Stimulated activated CD4-positive, alpha-beta T cell treated with anti-CD3 and anti-CD28 coated beads, TNF-alpha, amount 100 ng/mL, for 24 hours (primary cell): ENCODE measurements around the gene KRTAP10-5.
"Not testable (repeated sequence)": the region's sequence is repeated elsewhere in the genome, so short reads cannot be mapped to it uniquely, and the experiment has no call there.

Experiments used
- DNase-seq, 3 experiments: peaks; one replicate each; pipeline ENCODE4 v3.0.0-alpha.2; 2020; ENCODE audit warnings: low read depth in 3 of 3

KRTAP10-5 gene

GRCh38 chr21:44550285-44550684 is 30.1 kb downstream of the KRTAP10-5 start:
- DNase-seq, result not testable (repeated sequence)

GRCh38 chr21:44549525-44550211 is 30.7 kb downstream of the KRTAP10-5 start:
- no peak for DNase-seq

- DNase-seq, result no peak
These were observed 31.5 kb downstream of the KRTAP10-5 start for GRCh38 chr21:44548922-44549321.

GRCh38 chr21:44548381-44548780 is 32.0 kb downstream of the KRTAP10-5 start:
- DNase-seq, result no peak

- peak in 1 of 3 experiments; percentile 6 for DNase-seq
These were observed 32.6 kb downstream of the KRTAP10-5 start for GRCh38 chr21:44547656-44548331.

- DNase-seq, result no peak
These were observed 35.8 kb downstream of the KRTAP10-5 start for GRCh38 chr21:44544566-44544965.

- DNase-seq, result no peak
These were observed 37.7 kb downstream of the KRTAP10-5 start for GRCh38 chr21:44542716-44543115.

- DNase-seq, result no peak
These were observed 39.6 kb downstream of the KRTAP10-5 start for GRCh38 chr21:44540741-44541288.

GRCh38 chr21:44539991-44540666 is 40.3 kb downstream of the KRTAP10-5 start, which contains the start of gene KRTAP10-1:
Gene KRTAP10-1 (minus strand): TSS chr21:44540195. CDS start chr21:44540150, 45 bp downstream.
- DNase-seq, result no peak

GRCh38 chr21:44539046-44539445 is 41.4 kb downstream of the KRTAP10-5 start:
- no peak for DNase-seq

- no peak for DNase-seq
These were observed 42.2 kb downstream of the KRTAP10-5 start for GRCh38 chr21:44537930-44538911.

GRCh38 chr21:44535963-44536362 is 44.4 kb downstream of the KRTAP10-5 start:
- no peak for DNase-seq

- DNase-seq, result no peak
These were observed 45.7 kb downstream of the KRTAP10-5 start for GRCh38 chr21:44534688-44535087.

- no peak for DNase-seq
These were observed 46.3 kb downstream of the KRTAP10-5 start for GRCh38 chr21:44533891-44534627.

GRCh38 chr21:44533121-44533890 is 47.1 kb downstream of the KRTAP10-5 start:
- DNase-seq, result no peak

- no peak for DNase-seq
These were observed 47.7 kb downstream of the KRTAP10-5 start for GRCh38 chr21:44532712-44533111.

GRCh38 chr21:44531606-44532564 is 48.5 kb downstream of the KRTAP10-5 start:
- DNase-seq, result no peak

- DNase-seq, result no peak
These were observed 49.4 kb downstream of the KRTAP10-5 start for GRCh38 chr21:44530903-44531605.
